DMS153 (cell line): Measurements from ENCODE around the gene EMC9.

Experiments used
- DNase-seq: peaks from one replicate; lab custom pipeline; 2025; lab: John Stamatoyannopoulos, UW

The EMC9 gene

GRCh38 chr14:24149302-24149969 is 8.0 kb upstream of the EMC9 start:
- DNase-seq = no peak

- no peak for DNase-seq
Measured at GRCh38 chr14:24147761-24148428, 6.5 kb upstream of the EMC9 start.

- peak; percentile 97 for DNase-seq
Measured at GRCh38 chr14:24146978-24147760, 5.8 kb upstream of the EMC9 start, which contains the start of gene RNF31. TSS of gene RNF31 (plus strand) at chr14:24147498. CDS start at chr14:24147699, 201 bp downstream.

- peak; percentile 93 for DNase-seq
Measured at GRCh38 chr14:24146453-24146977, 5.1 kb upstream of the EMC9 start, which contains the start of gene PSME2. TSS of gene PSME2 (minus strand) at chr14:24146610. CDS start at chr14:24146581, 29 bp downstream.

- no peak for DNase-seq
Measured at GRCh38 chr14:24145690-24146452, 4.5 kb upstream of the EMC9 start.

- no peak for DNase-seq
Measured at GRCh38 chr14:24145219-24145618, 3.8 kb upstream of the EMC9 start.

- DNase-seq = no peak
Measured at GRCh38 chr14:24144451-24144850, 3.1 kb upstream of the EMC9 start.

- DNase-seq = no peak
Measured at GRCh38 chr14:24143511-24143910, 2.1 kb upstream of the EMC9 start.

GRCh38 chr14:24139272-24139934 is 2.0 kb downstream of the EMC9 start:
- DNase-seq = peak; percentile 12

- DNase-seq = no peak
Measured at GRCh38 chr14:24138396-24139271, 2.8 kb downstream of the EMC9 start.

GRCh38 chr14:24137529-24138395 is 3.6 kb downstream of the EMC9 start:
- DNase-seq = no peak

- DNase-seq = no peak
Measured at GRCh38 chr14:24136684-24137528, 4.5 kb downstream of the EMC9 start.

- DNase-seq = peak; percentile 88
Measured at GRCh38 chr14:24135834-24136683, 5.3 kb downstream of the EMC9 start, which contains the start of gene PSME1. TSS of gene PSME1 (plus strand) at chr14:24136194. CDS start at chr14:24136263, 69 bp downstream.

- DNase-seq = no peak
Measured at GRCh38 chr14:24135584-24135833, 5.9 kb downstream of the EMC9 start.

- DNase-seq = no peak
Measured at GRCh38 chr14:24133735-24134134, 7.7 kb downstream of the EMC9 start.

- no peak for DNase-seq
Measured at GRCh38 chr14:24132976-24133375, 8.4 kb downstream of the EMC9 start.

GRCh38 chr14:24132061-24132685 is 9.2 kb downstream of the EMC9 start:
- DNase-seq = peak; percentile 85
